NCI-H1048 (cell line): ENCODE results near the gene FAM107B.
"Not testable (repeated sequence)": the region's sequence is repeated elsewhere in the genome, so short reads cannot be mapped to it uniquely, and the experiment has no call there.

Experiments used
- DNase-seq: peaks from one replicate; lab custom pipeline; 2025; lab: John Stamatoyannopoulos, UW

FAM107B gene

GRCh38 chr10:14774797-14775196 lies at the start of gene FAM107B:
TSS of gene FAM107B (minus strand) at chr10:14774897. CDS start at chr10:14774663, 234 bp downstream.
- no peak for DNase-seq

GRCh38 chr10:14823966-14824365 lies 49.3 kb upstream of the FAM107B start:
- no peak for DNase-seq

GRCh38 chr10:14822879-14823755 lies 48.4 kb upstream of the FAM107B start:
- DNase-seq: no peak

GRCh38 chr10:14821635-14822375 lies 47.1 kb upstream of the FAM107B start:
- DNase-seq: no peak

GRCh38 chr10:14820775-14821154 lies 46.1 kb upstream of the FAM107B start:
- no peak for DNase-seq

GRCh38 chr10:14820010-14820774 lies 45.5 kb upstream of the FAM107B start:
- DNase-seq: no peak

- DNase-seq: not testable (repeated sequence)
Measured at GRCh38 chr10:14816717-14817116, 42.0 kb upstream of the FAM107B start.

GRCh38 chr10:14815681-14816080 lies 41.0 kb upstream of the FAM107B start:
- no peak for DNase-seq

- DNase-seq: no peak
Measured at GRCh38 chr10:14812271-14812670, 37.6 kb upstream of the FAM107B start.

GRCh38 chr10:14810969-14811953 lies 36.6 kb upstream of the FAM107B start:
- DNase-seq: no peak

GRCh38 chr10:14806318-14806717 lies 31.6 kb upstream of the FAM107B start:
- no peak for DNase-seq

- no peak for DNase-seq
Measured at GRCh38 chr10:14803827-14804226, 29.1 kb upstream of the FAM107B start.

GRCh38 chr10:14801723-14802122 lies 27.0 kb upstream of the FAM107B start:
- DNase-seq: no peak

GRCh38 chr10:14800397-14800796 lies 25.7 kb upstream of the FAM107B start:
- DNase-seq: no peak

GRCh38 chr10:14798636-14799035 lies 23.9 kb upstream of the FAM107B start:
- no peak for DNase-seq

GRCh38 chr10:14787938-14788337 lies 13.2 kb upstream of the FAM107B start:
- DNase-seq: no peak

- DNase-seq: no peak
Measured at GRCh38 chr10:14784459-14785055, 9.9 kb upstream of the FAM107B start.

GRCh38 chr10:14782691-14783363 lies 8.1 kb upstream of the FAM107B start:
- DNase-seq: no peak

GRCh38 chr10:14781763-14782162 lies 7.1 kb upstream of the FAM107B start:
- DNase-seq: no peak

- DNase-seq: no peak
Measured at GRCh38 chr10:14779001-14779651, 4.4 kb upstream of the FAM107B start.
